ENCODE results near the gene P2RY14. TPM values are rescaled to one million over a fixed set of nuclear protein-coding genes. Genes with fewer than 3 reads are reported as not detected.

P2RY14 gene
- total and polyA plus RNA-seq, 3 experiments from 2014 or later: 0.84 to 4.3 (median 1.3) TPM

DNA sequence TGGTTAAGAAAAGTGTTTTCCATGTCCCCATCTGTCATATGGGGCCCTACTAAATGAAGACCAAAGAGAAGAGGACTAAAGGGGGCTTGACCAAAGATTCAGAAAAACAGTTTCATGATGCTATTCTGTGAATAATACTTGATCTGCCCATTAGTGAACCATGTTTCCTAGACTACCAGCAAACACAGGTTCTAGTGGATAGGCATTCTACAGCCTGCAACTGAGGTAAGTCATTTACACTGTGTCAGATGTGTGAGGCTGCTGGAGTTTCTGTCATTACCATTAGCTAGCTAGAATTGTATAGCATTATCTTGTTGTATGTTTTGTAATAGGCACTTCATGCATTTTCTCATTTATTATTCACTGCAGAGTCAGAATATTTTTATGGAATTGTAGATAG is 81.9 kb downstream of the P2RY14 start:
- H3K4me3 ChIP-seq (ENCODE audit: low read length): no peak overlapping the region
- H3K27me3 ChIP-seq (ENCODE audit: insufficient read depth, low read length, poor library complexity, severe bottlenecking): no peaks in the 10 kb centered on the region
- no peaks in the 10 kb centered on the region for H3K9me3 ChIP-seq (ENCODE audit: low read length)
- Mint-ChIP-seq H3K4me1 (peaks cover 37 to 61% (median 52%) of the 10 kb centered on the region in 3 donors), H3K36me3 (peaks cover 15 to 47% (median 43%) of the 10 kb centered on the region in 3 donors), H3K9me3 (peaks cover 0 to 11% (median 5%) of the 10 kb centered on the region in 5 donors), H3K27me3 (no peaks in the 10 kb centered on the region), H3K4me3 (peak overlapping the region in 1 of 7 donors; percentile 22), H3K27ac (peak overlapping the region in 5 of 8 donors; percentile 22 to 84 (median 54))
- H3K4me1 ChIP-seq (ENCODE audit: insufficient read depth, low read length): peaks cover 27% of the 10 kb centered on the region
- no peak for DNase-seq
- H3K36me3 ChIP-seq (ENCODE audit: insufficient read depth, low read length): peaks cover 11% of the 10 kb centered on the region
- H3K27ac ChIP-seq (ENCODE audit: low read depth, low read length): no peak overlapping the region
- POLR2A ChIA-PET: interaction anchor here (1.1 kb wide), 1 partner anchor 11 kb away, joined by 4 read pairs; no protein-coding TSS in a partner anchor
- CTCF ChIA-PET: interaction anchor here (1.0 to 1.2 kb wide), 3 partner anchors 28 to 84 kb away, joined by 3 to 4 read pairs (median 3); no protein-coding TSS in a partner anchor

DNA sequence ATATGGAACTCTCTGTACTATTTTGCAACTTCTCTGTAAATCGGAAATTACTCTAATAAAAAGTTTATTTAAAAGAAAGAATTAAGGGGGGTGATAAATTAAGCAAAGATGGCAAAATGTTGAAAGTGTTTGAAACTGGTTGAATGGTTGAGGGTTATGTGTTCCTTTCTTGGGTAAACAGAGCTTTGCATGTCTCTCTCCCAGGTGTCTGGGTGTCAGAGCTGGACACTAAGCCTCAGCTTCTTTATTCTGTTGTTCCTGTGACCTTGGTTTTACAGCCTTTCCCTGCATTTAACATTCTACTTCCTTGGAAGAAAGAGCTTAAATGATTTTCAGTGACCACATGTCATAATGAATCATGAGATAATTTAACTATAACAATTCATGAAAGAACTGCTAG is 82.5 kb downstream of the P2RY14 start:
- H3K4me3 ChIP-seq (ENCODE audit: low read length): no peak overlapping the region
- ChIA-PET CTCF (interaction anchor here (1.0 to 1.2 kb wide), 2 partner anchors 28 to 35 kb away, joined by 3 read pairs; no protein-coding TSS in a partner anchor), POLR2A (no interaction called here)
- peaks cover 11% of the 10 kb centered on the region for H3K36me3 ChIP-seq (ENCODE audit: insufficient read depth, low read length)
- Mint-ChIP-seq H3K36me3 (peaks cover 15 to 47% (median 39%) of the 10 kb centered on the region in 3 donors), H3K27me3 (no peaks in the 10 kb centered on the region), H3K27ac (peak overlapping the region in 7 of 8 donors; percentile 6 to 61 (median 54)), H3K4me1 (peaks cover 33 to 57% (median 46%) of the 10 kb centered on the region in 3 donors), H3K9me3 (peaks cover 4 to 11% (median 8%) of the 10 kb centered on the region in 5 donors), H3K4me3 (peak overlapping the region in 1 of 7 donors; percentile 22)
- H3K9me3 ChIP-seq (ENCODE audit: low read length): no peaks in the 10 kb centered on the region
- H3K4me1 ChIP-seq (ENCODE audit: insufficient read depth, low read length): peaks cover 26% of the 10 kb centered on the region
- no peak for DNase-seq
- H3K27me3 ChIP-seq (ENCODE audit: insufficient read depth, low read length, poor library complexity, severe bottlenecking): no peaks in the 10 kb centered on the region
- H3K27ac ChIP-seq (ENCODE audit: low read depth, low read length): no peak overlapping the region

DNA sequence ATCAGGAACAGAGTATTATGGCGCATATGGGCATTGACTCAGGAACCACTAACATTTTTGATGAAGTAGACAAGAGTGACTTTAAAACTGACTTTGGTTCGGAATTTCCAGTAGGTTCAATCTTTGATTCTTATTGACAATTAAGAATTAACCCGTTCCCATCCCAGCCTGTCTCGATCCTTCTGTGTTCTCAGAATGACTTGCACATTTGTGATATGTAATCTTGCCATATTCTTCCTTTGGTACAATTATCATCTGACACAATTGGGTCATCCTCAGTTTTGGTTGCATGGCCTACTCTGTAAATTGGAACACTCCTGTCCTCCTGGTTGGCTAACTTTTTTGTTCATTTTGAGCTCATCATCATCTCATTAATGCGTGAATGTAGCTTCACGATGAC is 85.8 kb downstream of the P2RY14 start:
- Mint-ChIP-seq H3K27ac (no peak overlapping the region), H3K27me3 (no peaks in the 10 kb centered on the region), H3K4me3 (no peak overlapping the region), H3K36me3 (peaks cover 2 to 27% (median 9%) of the 10 kb centered on the region in 3 donors), H3K4me1 (peaks cover 9 to 44% (median 30%) of the 10 kb centered on the region in 3 donors), H3K9me3 (peaks cover 2 to 10% (median 5%) of the 10 kb centered on the region in 5 donors)
- Histone ChIP-seq H3K36me3 (ENCODE audit: insufficient read depth, low read length) (no peaks in the 10 kb centered on the region), H3K9me3 (ENCODE audit: low read length) (no peaks in the 10 kb centered on the region), H3K4me1 (ENCODE audit: insufficient read depth, low read length) (no peaks in the 10 kb centered on the region), H3K27ac (ENCODE audit: low read depth, low read length) (no peak overlapping the region), H3K27me3 (ENCODE audit: insufficient read depth, low read length, poor library complexity, severe bottlenecking) (no peaks in the 10 kb centered on the region), H3K4me3 (ENCODE audit: low read length) (no peak overlapping the region)
- DNase-seq: no peak
- POLR2A ChIA-PET: no interaction called here
- CTCF ChIA-PET: interaction anchor here (0.8 kb wide), 2 partner anchors 24 to 25 kb away, joined by 3 to 4 read pairs; no protein-coding TSS in a partner anchor

DNA sequence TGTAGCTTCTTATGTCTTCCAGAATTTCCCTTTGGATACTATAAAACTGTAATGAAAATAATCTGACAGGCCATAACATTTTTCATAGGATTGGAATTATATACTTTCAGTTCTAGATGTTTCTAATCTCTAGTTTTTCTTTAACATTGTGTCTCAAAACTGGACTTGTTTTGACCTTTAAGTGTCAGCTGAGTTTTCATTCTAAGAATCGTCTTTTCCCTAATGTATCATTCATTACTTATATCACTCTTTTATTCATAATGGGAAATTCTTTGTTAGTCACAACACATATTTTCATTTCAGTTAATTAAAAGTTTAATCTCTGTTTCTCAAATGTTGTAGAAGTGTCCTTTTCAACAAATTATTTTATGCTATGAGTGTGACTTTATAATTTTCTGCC is 87.2 kb downstream of the P2RY14 start:
- H3K4me3 ChIP-seq (ENCODE audit: low read length): no peak overlapping the region
- H3K4me1 ChIP-seq (ENCODE audit: insufficient read depth, low read length): no peaks in the 10 kb centered on the region
- H3K9me3 ChIP-seq (ENCODE audit: low read length): no peaks in the 10 kb centered on the region
- no peaks in the 10 kb centered on the region for H3K27me3 Mint-ChIP-seq
- POLR2A ChIA-PET: interaction anchor here (0.6 kb wide), 1 partner anchor 15 kb away, joined by 5 read pairs; no protein-coding TSS in a partner anchor
- CTCF ChIA-PET: interaction anchor here (0.9 kb wide), 1 partner anchor 37 kb away, joined by 3 read pairs; no protein-coding TSS in a partner anchor
- no peaks in the 10 kb centered on the region for H3K36me3 ChIP-seq (ENCODE audit: insufficient read depth, low read length)
- H3K9me3 Mint-ChIP-seq: peaks cover 0 to 10% (median 5%) of the 10 kb centered on the region in 5 donors
- H3K4me1 Mint-ChIP-seq: peaks cover 6 to 42% (median 31%) of the 10 kb centered on the region in 3 donors
- peaks cover 0 to 19% (median 2%) of the 10 kb centered on the region in 3 donors for H3K36me3 Mint-ChIP-seq
- no peak for DNase-seq
- no peak overlapping the region for H3K27ac Mint-ChIP-seq
- H3K4me3 Mint-ChIP-seq: no peak overlapping the region
- no peak overlapping the region for H3K27ac ChIP-seq (ENCODE audit: low read depth, low read length)
- H3K27me3 ChIP-seq (ENCODE audit: insufficient read depth, low read length, poor library complexity, severe bottlenecking): no peaks in the 10 kb centered on the region

DNA sequence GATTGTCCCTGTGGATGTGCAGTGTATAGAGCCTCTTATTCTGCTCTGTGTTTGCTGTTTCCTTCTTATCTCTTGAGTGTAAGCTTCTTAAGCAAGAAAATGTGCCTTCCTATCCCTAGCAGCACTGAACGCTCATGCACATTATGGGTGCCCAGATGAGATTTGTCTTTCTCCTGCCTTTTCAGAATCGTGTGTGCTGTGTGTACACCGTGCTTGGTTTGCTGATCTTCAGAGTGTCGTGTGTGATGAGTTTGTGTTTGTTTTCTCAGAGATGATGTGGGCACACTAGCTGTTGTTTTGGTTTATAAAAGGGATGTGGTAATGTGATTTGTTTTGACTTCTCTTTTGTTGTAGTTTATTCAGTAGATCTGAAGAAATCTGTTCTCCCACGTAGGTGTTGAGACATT is 95.1 kb downstream of the P2RY14 start:
- Histone ChIP-seq H3K9me3 (ENCODE audit: low read length) (no peaks in the 10 kb centered on the region), H3K36me3 (ENCODE audit: insufficient read depth, low read length) (no peaks in the 10 kb centered on the region), H3K4me3 (ENCODE audit: low read length) (no peak overlapping the region), H3K4me1 (ENCODE audit: insufficient read depth, low read length) (peaks cover 15% of the 10 kb centered on the region), H3K27ac (ENCODE audit: low read depth, low read length) (no peak overlapping the region), H3K27me3 (ENCODE audit: insufficient read depth, low read length, poor library complexity, severe bottlenecking) (no peaks in the 10 kb centered on the region)
- POLR2A ChIA-PET: interaction anchor here (0.9 to 2.9 kb wide), 2 partner anchors 16 to 22 kb away, joined by 3 to 22 read pairs; no protein-coding TSS in a partner anchor
- Mint-ChIP-seq H3K4me1 (peaks cover 30 to 40% (median 38%) of the 10 kb centered on the region in 3 donors), H3K9me3 (no peaks in the 10 kb centered on the region), H3K4me3 (peak overlapping the region; percentile 33 to 78 (median 72)), H3K36me3 (no peaks in the 10 kb centered on the region), H3K27ac (peak overlapping the region; percentile 3 to 96 (median 88)), H3K27me3 (peaks cover 0 to 4% of the 10 kb centered on the region in 2 donors)
- peak in 1 of 5 donors; percentile 42 for DNase-seq
- CTCF ChIA-PET: interaction anchor here (1.2 to 1.5 kb wide), 2 partner anchors 15 to 19 kb away, joined by 4 to 8 read pairs; partner anchors contain the start of gene GPR171

DNA sequence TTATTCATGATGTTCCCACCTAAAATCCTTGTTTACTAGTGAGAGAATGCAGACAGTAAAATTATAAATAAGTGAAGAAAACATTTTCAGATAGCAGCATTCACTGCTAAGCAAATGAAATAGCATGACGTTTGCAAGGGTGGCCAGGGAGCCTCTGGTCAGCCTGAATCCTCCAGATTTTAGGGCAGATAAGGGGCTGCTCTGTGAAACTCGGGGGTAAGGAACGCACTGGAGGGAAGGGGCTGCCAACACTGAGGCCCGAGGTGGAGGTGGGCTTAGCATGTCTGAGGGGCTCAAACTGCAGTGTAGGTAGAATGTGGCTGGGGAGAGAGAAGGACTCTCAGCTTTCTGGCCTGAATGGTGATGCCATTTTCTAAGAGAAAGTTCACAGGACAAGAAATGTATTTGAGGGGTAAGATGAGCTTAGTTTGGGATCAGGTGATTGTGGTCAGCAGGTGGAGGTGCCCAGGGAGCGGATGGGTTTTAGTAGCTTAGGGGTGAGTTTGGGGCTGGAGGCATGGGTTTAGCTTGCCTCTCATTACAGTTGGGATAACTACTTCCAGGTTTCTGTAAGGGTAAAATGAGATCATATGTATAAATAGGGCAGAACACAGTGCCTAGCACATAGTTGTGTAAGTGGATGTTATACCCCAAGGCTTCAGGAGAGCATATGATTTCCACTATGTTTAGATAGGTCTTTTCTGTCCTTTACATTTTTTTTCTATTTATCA is 95.8 kb downstream of the P2RY14 start:
- POLR2A ChIA-PET: interaction anchor here (0.9 to 2.9 kb wide), 3 partner anchors 17 to 22 kb away, joined by 3 to 22 read pairs (median 3); no protein-coding TSS in a partner anchor
- CTCF ChIA-PET: interaction anchor here (0.6 to 1.5 kb wide), 4 partner anchors 14 to 91 kb away, joined by 3 to 8 read pairs (median 4); partner anchors contain the start of gene GPR171
- H3K36me3 Mint-ChIP-seq: no peaks in the 10 kb centered on the region

DNA sequence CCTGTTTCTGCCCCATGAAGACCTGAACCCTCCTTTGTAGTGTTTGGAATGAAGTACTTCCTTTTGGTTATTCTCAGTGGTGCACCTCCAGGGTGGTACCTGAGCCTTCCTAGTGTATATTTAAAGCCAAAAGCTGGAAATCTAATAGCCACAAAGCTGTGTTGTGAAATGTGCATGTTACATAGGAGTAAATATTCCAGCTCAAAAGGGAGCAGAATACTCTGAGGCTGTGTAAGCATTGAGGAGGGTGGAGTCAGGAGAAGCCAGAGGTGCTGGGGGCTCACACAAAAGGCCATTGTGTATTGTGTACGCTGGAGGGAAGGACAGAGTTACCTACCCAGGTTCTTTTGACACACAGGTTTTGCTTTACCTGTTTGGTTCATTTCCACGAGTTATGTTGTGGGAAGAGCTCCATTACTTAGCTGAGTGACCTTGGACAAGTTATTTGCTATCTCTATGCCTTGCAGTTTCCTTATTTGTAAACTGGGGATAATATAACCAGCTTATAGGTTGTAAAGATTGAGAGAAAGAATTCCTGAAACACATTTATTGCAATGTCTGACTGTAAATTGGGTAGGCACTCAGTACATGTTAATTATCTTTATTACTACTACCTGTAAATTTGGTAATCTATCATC is 100.0 kb downstream of the P2RY14 start:
- H3K4me3 Mint-ChIP-seq: no peak overlapping the region

More for the DNA sequence above, 95.8 kb downstream of the P2RY14 start:
- no peaks in the 10 kb centered on the region for H3K9me3 Mint-ChIP-seq
- no peak overlapping the region for H3K27ac ChIP-seq (ENCODE audit: low read depth, low read length)
- peak overlapping the region; percentile 53 to 96 (median 88) for H3K27ac Mint-ChIP-seq
- H3K27me3 ChIP-seq (ENCODE audit: insufficient read depth, low read length, poor library complexity, severe bottlenecking): no peaks in the 10 kb centered on the region
- H3K4me1 ChIP-seq (ENCODE audit: insufficient read depth, low read length): peaks cover 15% of the 10 kb centered on the region
- peaks cover 30 to 40% (median 38%) of the 10 kb centered on the region in 3 donors for H3K4me1 Mint-ChIP-seq
- no peaks in the 10 kb centered on the region for H3K36me3 ChIP-seq (ENCODE audit: insufficient read depth, low read length)
- peak overlapping the region in 6 of 7 donors; percentile 0 to 52 (median 20) for H3K4me3 Mint-ChIP-seq
- DNase-seq: no peak
- no peaks in the 10 kb centered on the region for H3K9me3 ChIP-seq (ENCODE audit: low read length)
- no peak overlapping the region for H3K4me3 ChIP-seq (ENCODE audit: low read length)
- peaks cover 0 to 4% of the 10 kb centered on the region in 2 donors for H3K27me3 Mint-ChIP-seq

More for the DNA sequence above, 100.0 kb downstream of the P2RY14 start:
- ChIA-PET CTCF (interaction anchor here (1.1 to 3.0 kb wide), 3 partner anchors 11 to 103 kb away, joined by 3 to 14 read pairs (median 3); no protein-coding TSS in a partner anchor), POLR2A (interaction anchor here (0.6 kb wide), 1 partner anchor 34 kb away, joined by 4 read pairs; no protein-coding TSS in a partner anchor)
- Histone ChIP-seq H3K9me3 (ENCODE audit: low read length) (no peaks in the 10 kb centered on the region), H3K36me3 (ENCODE audit: insufficient read depth, low read length) (no peaks in the 10 kb centered on the region), H3K4me1 (ENCODE audit: insufficient read depth, low read length) (peaks cover 11% of the 10 kb centered on the region), H3K27ac (ENCODE audit: low read depth, low read length) (no peak overlapping the region), H3K27me3 (ENCODE audit: insufficient read depth, low read length, poor library complexity, severe bottlenecking) (no peaks in the 10 kb centered on the region), H3K4me3 (ENCODE audit: low read length) (no peak overlapping the region)
- Mint-ChIP-seq H3K27me3 (peaks cover 0 to 4% of the 10 kb centered on the region in 2 donors), H3K9me3 (no peaks in the 10 kb centered on the region), H3K36me3 (no peaks in the 10 kb centered on the region), H3K27ac (no peak overlapping the region), H3K4me1 (peaks cover 15 to 22% (median 15%) of the 10 kb centered on the region in 3 donors)
- DNase-seq: no peak

Data from CD8-positive, alpha-beta memory T cell (primary cell).